Fibroblast of skin of right quadriceps (primary cell): Measurements from ENCODE around the gene LYSMD4.
A peak's percentile ranks its signal among the peaks of the same experiment; 100 is the strongest.

Experiments used
- DNase-seq: peaks from one replicate; pipeline ENCODE4 v3.0.0-alpha.2; 2013

The LYSMD4 gene

DNA sequence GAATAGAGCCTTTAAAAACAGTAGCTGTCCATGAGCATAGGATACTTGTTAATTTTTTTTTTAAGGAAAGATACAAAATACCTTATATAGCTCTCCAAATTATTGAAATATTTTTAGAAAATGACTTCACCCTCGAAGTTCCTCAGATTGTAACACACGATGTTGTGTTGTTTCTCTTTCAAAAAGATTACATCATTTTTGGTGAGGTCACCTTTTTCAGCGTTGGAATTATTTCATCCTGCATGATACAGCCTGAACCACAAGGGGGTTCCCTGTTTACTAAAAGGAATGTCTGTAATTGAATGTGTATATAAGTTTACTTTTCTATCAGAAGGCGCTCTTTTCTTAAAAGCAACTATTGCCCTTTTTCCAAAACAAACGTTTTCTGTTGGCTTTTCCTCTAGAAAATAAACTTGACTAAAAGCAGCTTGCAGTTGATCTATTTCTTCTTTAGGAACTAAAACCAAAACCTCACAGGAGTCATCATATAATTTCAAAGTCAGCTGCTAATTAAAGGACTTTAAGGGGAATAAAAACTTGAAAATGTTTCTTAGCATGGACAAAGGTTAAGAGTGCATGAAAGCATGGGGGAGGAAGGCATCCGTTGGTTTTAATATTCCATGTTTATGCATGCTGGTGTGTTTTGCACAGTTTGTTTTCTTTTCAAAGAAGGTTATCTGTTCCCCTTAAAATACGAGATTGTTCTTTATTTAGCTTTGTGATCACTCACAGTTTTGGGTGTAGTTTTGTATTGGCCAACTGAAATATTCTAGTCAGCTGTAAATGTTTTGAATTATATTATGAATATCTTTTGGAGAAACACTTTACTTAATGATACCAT lies 29.4 kb downstream of the LYSMD4 start:
- DNase-seq = peak; percentile 91

DNA sequence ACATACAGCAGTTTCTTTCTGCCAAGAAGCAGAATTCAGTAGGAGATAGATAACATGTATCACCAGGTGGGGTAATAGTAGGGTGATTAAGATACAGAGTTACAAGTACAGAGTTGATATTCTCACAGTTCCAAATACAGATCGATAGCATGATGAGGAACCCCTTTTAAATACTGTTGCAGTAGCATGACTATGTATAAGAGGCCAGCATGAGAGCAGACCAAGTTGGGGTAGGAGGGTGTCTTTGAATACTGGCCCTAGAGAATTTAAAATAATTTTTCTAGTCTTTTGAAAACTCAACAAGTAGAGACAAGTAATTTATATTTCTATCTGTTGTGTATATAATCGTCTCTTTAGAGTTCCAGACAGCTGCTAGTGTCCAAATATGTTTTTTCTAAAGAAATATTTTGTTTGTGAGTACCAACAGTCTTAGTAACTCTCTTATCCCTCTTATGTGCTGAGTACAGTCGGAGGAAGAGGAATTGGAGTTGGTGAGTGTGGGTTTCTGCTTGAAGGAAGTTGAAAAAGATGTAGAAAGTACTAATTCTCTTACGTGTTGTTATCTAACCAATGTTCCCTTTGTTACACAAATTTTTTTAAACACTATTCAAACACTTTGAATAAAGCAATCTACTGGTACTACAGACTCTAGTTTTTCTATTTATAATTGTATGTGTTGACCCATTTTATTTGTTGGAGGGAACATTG lies 30.2 kb downstream of the LYSMD4 start:
- DNase-seq = no peak

GRCh38 chr15:99696096-99696495 lies 37.1 kb downstream of the LYSMD4 start:
- DNase-seq = no peak

- no peak for DNase-seq
Observed at GRCh38 chr15:99692825-99693224, 40.4 kb downstream of the LYSMD4 start.

GRCh38 chr15:99686290-99686689 lies 46.9 kb downstream of the LYSMD4 start:
- no peak for DNase-seq

- peak; percentile 81 for DNase-seq
Observed at GRCh38 chr15:99683000-99683670, 50.1 kb downstream of the LYSMD4 start.

- DNase-seq = peak; percentile 88
Observed at GRCh38 chr15:99682455-99682854, 50.8 kb downstream of the LYSMD4 start.

- peak; percentile 46 for DNase-seq
Observed at GRCh38 chr15:99681990-99682389, 51.2 kb downstream of the LYSMD4 start.

- DNase-seq = no peak
Observed at GRCh38 chr15:99680276-99680675, 53.0 kb downstream of the LYSMD4 start.

DNA sequence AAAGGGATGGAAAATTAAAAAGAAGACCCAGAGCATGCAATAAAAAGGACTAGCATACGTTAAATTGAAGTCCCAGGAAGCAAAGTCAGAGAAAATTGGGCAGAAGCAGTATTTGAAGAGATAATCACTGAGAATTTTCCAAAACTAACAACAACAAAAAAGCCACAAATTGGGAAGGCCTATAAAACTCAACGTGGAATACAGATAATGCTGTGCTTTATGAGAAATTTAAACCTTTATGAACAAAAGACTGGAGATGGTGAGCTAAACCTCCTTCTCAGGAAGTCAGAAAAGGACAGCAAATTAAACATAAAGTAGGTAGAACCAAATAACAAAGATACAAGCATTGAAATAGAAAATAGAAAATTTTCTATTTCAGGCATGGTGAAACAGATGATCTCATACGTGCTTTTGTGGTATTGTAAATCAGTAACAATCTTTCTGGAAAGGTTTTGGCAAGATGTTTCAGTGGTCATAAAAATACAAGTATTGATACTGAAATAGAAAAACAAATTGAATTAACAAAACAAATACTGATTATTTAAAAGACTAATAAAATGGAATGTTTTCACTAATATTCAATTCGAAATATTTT lies 55.6 kb downstream of the LYSMD4 start:
- no peak for DNase-seq
